ENCODE data around the gene HSD11B1L. TPM values are rescaled to one million over a fixed set of nuclear protein-coding genes. Genes with fewer than 3 reads are reported as not detected.
"Not testable (repeated sequence)": the region's sequence is repeated elsewhere in the genome, so short reads cannot be mapped to it uniquely, and the experiment has no call there.

The HSD11B1L gene
- total RNA-seq, 1 experiment from 2014 or later = 5.2 TPM

DNA sequence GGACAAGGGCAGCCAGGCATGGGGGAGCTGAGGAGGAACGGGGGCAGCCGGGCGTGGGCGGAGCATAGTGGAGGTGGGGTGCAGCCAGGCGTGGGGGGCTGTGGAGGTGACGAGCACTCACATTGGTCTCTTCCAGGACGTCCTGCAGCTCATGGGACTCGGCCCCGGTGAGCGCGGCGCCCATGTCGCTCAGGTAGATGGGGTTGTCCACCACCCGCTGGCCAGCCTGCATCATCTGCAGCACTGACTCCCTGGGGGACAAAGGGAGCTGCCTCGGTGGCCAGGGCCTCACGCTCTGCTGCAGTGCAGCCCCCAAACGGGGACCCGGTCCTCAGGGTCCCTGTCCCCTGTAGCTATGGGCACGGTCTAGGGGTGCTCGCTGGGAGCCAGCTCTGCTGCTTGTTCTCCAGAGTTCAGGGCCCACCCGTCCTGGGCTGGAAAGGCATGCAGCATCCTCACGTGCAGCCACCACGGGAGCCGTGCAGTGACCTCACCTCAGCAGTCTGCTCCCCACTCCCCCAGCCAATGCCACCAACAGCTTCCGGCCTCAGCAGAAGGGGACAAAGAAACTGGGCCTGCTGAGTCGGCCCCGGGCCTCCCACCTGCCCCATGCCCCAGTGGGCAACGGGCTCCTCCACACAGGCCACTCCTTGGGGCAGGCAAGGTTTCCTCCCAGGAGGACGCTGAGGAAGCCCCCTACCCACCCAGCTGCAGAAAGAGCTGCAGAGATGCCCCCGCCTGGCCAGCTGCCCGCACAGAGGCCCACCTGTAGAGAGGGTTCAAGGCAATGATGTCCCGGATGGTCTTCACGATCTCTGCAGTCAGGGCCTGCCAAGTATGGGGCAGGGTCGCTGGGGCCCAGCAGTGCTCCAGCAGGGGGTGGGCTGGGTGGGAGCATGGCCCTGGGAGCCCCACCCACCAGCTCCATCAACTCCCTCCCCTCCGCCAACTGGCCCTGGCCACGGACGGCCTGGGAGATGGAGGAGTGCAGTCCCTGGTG lies 27.0 kb downstream of the HSD11B1L start:
- no peak for DNase-seq (ENCODE audit: low read depth in 1 of 2, low spot score in 2 of 2)
- Histone ChIP-seq H3K27me3 (replicated peaks) (no peaks in the 10 kb centered on the region), H3K27ac (no peak overlapping the region), H3K9me3 (replicated peaks) (no peaks in the 10 kb centered on the region), H3K4me1 (replicated peaks) (no peaks in the 10 kb centered on the region), H3K4me3 (no peak overlapping the region), H3K36me3 (peaks cover 94% of the 10 kb centered on the region)

- no peak for DNase-seq (ENCODE audit: low read depth in 1 of 2, low spot score in 2 of 2)
- Histone ChIP-seq H3K4me3 (no peak overlapping the region), H3K9me3 (replicated peaks) (no peaks in the 10 kb centered on the region), H3K27ac (no peak overlapping the region), H3K4me1 (replicated peaks) (no peaks in the 10 kb centered on the region), H3K36me3 (peaks cover 83% of the 10 kb centered on the region), H3K27me3 (replicated peaks) (no peaks in the 10 kb centered on the region)
Measured at GRCh38 chr19:5711025-5711424, 30.2 kb downstream of the HSD11B1L start.

DNA sequence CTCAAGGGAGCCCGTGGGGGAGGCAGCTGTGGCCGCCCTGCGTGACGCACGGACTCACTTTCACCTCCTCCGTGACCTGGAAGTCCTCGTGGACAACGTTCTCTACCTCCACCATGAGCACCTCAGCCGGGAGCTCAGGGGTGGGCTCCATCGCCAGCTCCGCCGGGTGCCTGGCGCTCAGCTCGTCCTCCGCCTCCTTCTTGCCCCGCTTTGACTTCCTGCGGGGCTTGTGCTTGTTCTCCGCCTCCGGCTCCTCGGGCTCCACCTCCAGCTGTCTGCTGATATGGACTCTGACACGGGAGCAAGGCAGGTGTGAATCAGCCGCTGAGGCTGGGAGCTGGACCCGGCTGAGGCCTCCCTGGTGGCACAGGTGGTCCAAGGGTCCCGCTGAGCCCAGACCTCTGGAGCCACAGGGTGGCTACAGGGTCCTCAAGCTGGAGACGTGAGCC lies 30.9 kb downstream of the HSD11B1L start:
- no peak for DNase-seq (ENCODE audit: low read depth in 1 of 2, low spot score in 2 of 2)

GRCh38 chr19:5713228-5713627 lies 32.4 kb downstream of the HSD11B1L start:
- Histone ChIP-seq H3K36me3 (peaks cover 72% of the 10 kb centered on the region), H3K4me3 (no peak overlapping the region), H3K4me1 (replicated peaks) (peaks cover 4% of the 10 kb centered on the region), H3K9me3 (replicated peaks) (no peaks in the 10 kb centered on the region), H3K27ac (no peak overlapping the region), H3K27me3 (replicated peaks) (no peaks in the 10 kb centered on the region)
- DNase-seq (ENCODE audit: low read depth in 1 of 2, low spot score in 2 of 2) = no peak

More for the DNA sequence above, 30.9 kb downstream of the HSD11B1L start:
- Histone ChIP-seq H3K36me3 (peaks cover 76% of the 10 kb centered on the region), H3K4me3 (no peak overlapping the region), H3K4me1 (replicated peaks) (no peaks in the 10 kb centered on the region), H3K27me3 (replicated peaks) (no peaks in the 10 kb centered on the region), H3K27ac (no peak overlapping the region), H3K9me3 (replicated peaks) (no peaks in the 10 kb centered on the region)

GRCh38 chr19:5714816-5715215 lies 34.0 kb downstream of the HSD11B1L start:
- no peak for DNase-seq (ENCODE audit: low read depth in 1 of 2, low spot score in 2 of 2)
- Histone ChIP-seq H3K4me1 (replicated peaks) (peaks cover 11% of the 10 kb centered on the region), H3K27me3 (replicated peaks) (no peaks in the 10 kb centered on the region), H3K4me3 (no peak overlapping the region), H3K36me3 (peaks cover 64% of the 10 kb centered on the region), H3K27ac (no peak overlapping the region), H3K9me3 (replicated peaks) (no peaks in the 10 kb centered on the region)

DNA sequence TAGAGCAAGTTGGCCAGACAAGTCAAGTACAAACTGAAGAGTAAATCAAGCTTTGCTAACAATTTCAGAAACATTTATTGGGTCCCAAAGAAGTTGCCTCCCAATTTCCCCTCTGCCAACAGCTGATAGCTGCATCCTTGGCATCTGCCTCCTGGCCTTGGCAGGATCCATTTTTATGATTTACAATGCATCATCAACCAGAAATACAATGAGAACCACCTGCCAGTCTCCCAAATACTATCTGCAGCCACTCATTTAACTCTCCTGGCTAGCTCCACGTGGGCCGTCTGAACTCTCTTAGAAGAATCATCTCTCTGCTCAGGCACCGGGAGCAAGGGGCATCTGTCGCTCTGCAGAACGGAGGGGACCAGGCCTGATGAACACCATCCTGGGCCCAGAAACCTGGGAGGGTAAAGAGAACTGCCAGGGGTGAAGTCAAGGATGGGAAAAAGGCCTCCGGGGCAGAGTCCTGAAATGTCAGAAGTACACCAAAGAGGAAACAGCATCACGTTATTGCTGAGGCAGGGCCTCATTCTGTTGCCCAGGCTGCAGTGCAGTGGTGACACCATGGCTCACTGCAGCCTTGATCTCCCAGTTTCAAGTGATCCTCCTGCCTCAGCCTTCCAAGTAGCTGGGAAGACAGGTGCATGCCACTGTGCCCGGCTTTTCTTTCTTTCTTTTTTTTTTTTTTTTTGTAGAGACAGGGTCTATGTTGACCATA lies 36.5 kb downstream of the HSD11B1L start:
- H3K27ac ChIP-seq = no peak overlapping the region
- no peaks in the 10 kb centered on the region for H3K27me3 ChIP-seq (replicated peaks)
- peaks cover 15% of the 10 kb centered on the region for H3K4me1 ChIP-seq (replicated peaks)
- no peak overlapping the region for H3K4me3 ChIP-seq
- H3K9me3 ChIP-seq (replicated peaks) = no peaks in the 10 kb centered on the region
- H3K36me3 ChIP-seq = peaks cover 39% of the 10 kb centered on the region
- DNase-seq (ENCODE audit: low read depth in 1 of 2, low spot score in 2 of 2) = no peak

- DNase-seq (ENCODE audit: low read depth in 1 of 2, low spot score in 2 of 2) = no peak
- Histone ChIP-seq H3K27me3 (replicated peaks) (no peaks in the 10 kb centered on the region), H3K36me3 (peaks cover 32% of the 10 kb centered on the region), H3K4me3 (peak overlapping the region; percentile 74), H3K9me3 (replicated peaks) (no peaks in the 10 kb centered on the region), H3K27ac (peak overlapping the region; percentile 72), H3K4me1 (replicated peaks) (peaks cover 15% of the 10 kb centered on the region)
Measured at GRCh38 chr19:5718037-5718578, 37.3 kb downstream of the HSD11B1L start.

DNA sequence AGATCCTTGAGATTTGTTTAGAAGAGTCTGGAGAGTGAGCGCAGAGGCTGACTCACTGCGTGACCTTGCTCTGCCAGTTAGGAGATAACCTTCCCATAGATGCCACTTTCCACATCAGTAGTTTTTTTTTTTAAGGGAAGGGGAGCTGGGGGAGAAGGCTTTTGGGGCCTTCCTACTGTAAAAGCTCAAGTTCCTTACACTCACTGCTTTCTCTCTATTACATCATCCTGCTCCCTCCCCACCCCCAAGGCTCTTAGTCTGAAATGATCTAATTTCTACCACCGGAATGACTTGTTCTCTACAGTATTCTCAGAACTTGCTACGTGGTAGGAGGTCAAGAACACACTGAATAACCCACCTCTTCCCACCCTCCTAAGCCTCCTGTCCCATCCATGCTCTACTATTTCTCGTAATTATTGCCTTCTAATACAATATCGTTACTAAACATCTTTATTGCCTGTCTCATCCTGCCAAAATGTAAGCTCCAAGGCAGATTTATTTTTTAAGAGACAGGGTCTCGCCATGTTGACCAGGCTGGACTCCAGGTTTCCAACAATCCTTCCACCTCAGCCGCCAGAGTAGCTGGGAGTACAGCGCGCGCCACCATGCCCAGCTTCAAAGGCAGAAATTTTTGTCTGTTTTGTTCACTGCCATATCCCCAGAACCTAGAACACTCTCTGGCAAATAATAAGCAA lies 37.9 kb downstream of the HSD11B1L start:
- peak in 1 of 2 experiments; percentile 72 for DNase-seq (ENCODE audit: low read depth in 1 of 2, low spot score in 2 of 2)
- Histone ChIP-seq H3K4me1 (replicated peaks) (peaks cover 15% of the 10 kb centered on the region), H3K4me3 (peak overlapping the region; percentile 74), H3K36me3 (peaks cover 26% of the 10 kb centered on the region), H3K27me3 (replicated peaks) (no peaks in the 10 kb centered on the region), H3K27ac (peak overlapping the region; percentile 72), H3K9me3 (replicated peaks) (no peaks in the 10 kb centered on the region)

- Histone ChIP-seq H3K4me3 (peak overlapping the region; percentile 74), H3K9me3 (replicated peaks) (no peaks in the 10 kb centered on the region), H3K27ac (peak overlapping the region; percentile 72), H3K36me3 (peaks cover 21% of the 10 kb centered on the region), H3K27me3 (replicated peaks) (no peaks in the 10 kb centered on the region), H3K4me1 (replicated peaks) (peaks cover 15% of the 10 kb centered on the region)
- peak in 1 of 2 experiments; percentile 44 for DNase-seq (ENCODE audit: low read depth in 1 of 2, low spot score in 2 of 2)
Measured at GRCh38 chr19:5719274-5719960, 38.6 kb downstream of the HSD11B1L start.

GRCh38 chr19:5719961-5720790 lies 39.3 kb downstream of the HSD11B1L start, which contains the start of the genes CATSPERD and LONP1:
CATSPERD (plus strand) TSS chr19:5720637; CDS start chr19:5720738, 101 bp downstream.
LONP1 (minus strand) TSS chr19:5720146; CDS start chr19:5720132, 14 bp downstream.
- Histone ChIP-seq H3K27ac (peak within 1 kb of the TSS; percentile 72), H3K27me3 (replicated peaks) (0 out of 2 replicates have a peak, but pooled peaks cover 2% of the 10 kb centered on the region), H3K4me3 (peak within 1 kb of the TSS; percentile 74), H3K4me1 (replicated peaks) (peaks cover 15% of the 10 kb centered on the region), H3K9me3 (replicated peaks) (no peaks in the 10 kb centered on the region), H3K36me3 (peaks cover 18% of the 10 kb centered on the region)
- DNase-seq (ENCODE audit: low read depth in 1 of 2, low spot score in 2 of 2) = peak; percentile 98 to 100

- Histone ChIP-seq H3K4me3 (no peak overlapping the region), H3K27me3 (replicated peaks) (0 out of 2 replicates have a peak, but pooled peaks cover 2% of the 10 kb centered on the region)
- DNase-seq (ENCODE audit: low read depth in 1 of 2, low spot score in 2 of 2) = no peak
Measured at GRCh38 chr19:5727453-5728050, 46.7 kb downstream of the HSD11B1L start.

GRCh38 chr19:5733172-5733571 lies 52.3 kb downstream of the HSD11B1L start:
- H3K36me3 ChIP-seq; H3K9me3 ChIP-seq (replicated peaks); DNase-seq (ENCODE audit: low read depth in 1 of 2, low spot score in 2 of 2); H3K4me1 ChIP-seq (replicated peaks); H3K27ac ChIP-seq; H3K27me3 ChIP-seq (replicated peaks); H3K4me3 ChIP-seq: not testable (repeated sequence)

More at GRCh38 chr19:5727453-5728050, 46.7 kb downstream of the HSD11B1L start:
- Histone ChIP-seq H3K36me3 (no peaks in the 10 kb centered on the region), H3K27ac (no peak overlapping the region), H3K9me3 (replicated peaks) (no peaks in the 10 kb centered on the region), H3K4me1 (replicated peaks) (no peaks in the 10 kb centered on the region)
